HG03139 (cell line): ENCODE data around the gene NTRK2.

Experiments
- ATAC-seq: cut with Tn5 transposase; IDR thresholded peaks from one replicate; pipeline ENCODE4 v1.9.1; 2021; ENCODE audit not compliant: unreplicated experiment

The NTRK2 gene

GRCh38 chr9:84846906-84847305, 177.4 kb downstream of the NTRK2 start:
- ATAC-seq, result no peak

DNA sequence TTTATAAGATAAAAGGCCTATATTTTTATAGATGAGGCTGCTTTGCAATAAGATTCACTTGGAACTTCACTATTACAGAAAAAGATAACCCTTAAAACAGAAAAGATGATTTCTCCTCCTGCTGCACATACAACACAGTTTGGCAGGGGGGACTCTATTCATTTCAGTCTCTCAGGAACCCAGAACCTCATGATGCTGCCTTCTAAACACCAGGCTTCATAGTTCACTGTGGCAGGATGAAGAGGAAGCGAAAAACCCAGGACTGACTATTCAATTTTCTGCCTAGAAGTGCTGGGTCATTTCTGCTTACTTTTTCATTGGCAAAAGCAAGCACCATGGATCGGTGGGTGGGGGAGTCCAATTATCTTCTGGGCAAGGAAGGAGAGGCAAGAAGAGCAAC, 179.5 kb downstream of the NTRK2 start:
- no peak for ATAC-seq

GRCh38 chr9:84850830-84851392, 181.4 kb downstream of the NTRK2 start:
- ATAC-seq, result no peak

GRCh38 chr9:84851935-84852585, 182.5 kb downstream of the NTRK2 start:
- no peak for ATAC-seq

DNA sequence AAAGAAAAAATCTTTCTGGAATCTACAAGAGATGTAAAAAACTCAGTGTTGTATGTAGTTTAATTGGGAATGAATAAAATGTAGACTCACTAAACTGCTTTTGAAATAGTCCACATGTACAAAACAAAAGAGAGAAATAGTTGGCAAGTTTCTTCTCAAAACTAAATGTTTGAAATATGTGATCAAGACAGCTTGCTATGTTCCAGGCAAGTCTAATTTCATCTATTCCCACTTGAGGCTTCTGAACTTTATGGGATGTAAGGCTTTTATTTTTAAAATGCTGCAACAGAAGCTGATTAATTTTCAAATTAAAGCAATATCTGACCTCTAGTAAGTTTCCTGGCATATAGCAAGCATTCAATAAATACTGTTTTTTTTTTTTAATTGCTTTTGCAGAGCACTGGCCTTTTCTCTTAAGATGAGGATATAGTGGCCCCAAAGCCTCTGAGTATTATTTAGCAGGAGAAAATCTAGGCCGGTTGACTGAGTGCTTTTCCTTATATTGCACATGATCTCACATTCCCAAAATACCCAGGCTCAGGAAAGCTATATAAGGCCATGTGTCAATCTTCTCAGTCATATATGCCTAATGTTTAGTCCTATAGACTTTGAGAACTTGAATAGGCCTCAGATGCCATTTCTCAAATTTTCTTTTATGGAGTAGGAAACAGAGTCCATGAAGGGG, 183.2 kb downstream of the NTRK2 start:
- ATAC-seq, result no peak

DNA sequence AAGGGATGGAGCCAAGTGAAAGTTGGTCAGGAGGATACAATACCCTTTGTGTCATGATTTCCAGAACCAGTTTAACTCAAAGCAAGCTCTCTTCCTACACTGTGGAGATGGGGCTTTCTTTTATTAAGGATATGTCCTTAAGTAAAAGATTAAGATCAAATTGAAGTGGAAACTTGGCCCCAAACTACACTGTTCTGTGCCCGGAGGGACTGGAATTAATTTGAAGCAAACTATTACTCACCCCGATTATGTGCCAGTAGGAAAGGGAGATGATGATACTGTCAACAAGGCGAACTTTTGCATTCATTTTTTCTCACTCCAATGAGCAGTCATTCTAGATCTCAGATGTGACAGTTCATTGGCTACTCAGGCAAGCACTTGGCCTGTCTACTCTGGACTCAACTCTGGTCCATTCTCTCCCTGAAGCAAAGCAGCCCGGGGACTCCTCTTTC, 186.7 kb downstream of the NTRK2 start:
- ATAC-seq, result no peak

GRCh38 chr9:84857211-84857610, 187.7 kb downstream of the NTRK2 start:
- no peak for ATAC-seq

GRCh38 chr9:84858364-84858763, 188.8 kb downstream of the NTRK2 start:
- no peak for ATAC-seq

- ATAC-seq, result no peak
Measured at GRCh38 chr9:84860249-84861115, 191.0 kb downstream of the NTRK2 start.

DNA sequence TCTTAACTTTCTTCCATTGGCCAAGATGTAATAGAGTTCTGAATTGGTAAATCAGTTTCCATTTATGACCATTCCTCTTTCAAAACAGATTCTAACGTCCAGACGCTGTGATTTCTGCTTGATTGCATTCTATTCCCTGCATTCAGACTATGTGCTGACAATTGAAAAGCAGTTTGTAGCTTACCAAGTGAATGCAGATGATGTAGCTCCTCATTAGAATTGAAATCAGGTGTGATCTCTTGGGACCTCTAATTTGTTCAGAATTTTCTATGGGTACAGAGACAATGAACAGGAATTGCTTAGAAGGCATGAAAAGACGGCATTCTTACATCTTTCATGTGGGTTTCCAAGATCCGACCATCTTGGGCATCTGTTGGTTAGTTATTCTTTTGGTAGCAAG, 191.9 kb downstream of the NTRK2 start:
- ATAC-seq, result no peak

DNA sequence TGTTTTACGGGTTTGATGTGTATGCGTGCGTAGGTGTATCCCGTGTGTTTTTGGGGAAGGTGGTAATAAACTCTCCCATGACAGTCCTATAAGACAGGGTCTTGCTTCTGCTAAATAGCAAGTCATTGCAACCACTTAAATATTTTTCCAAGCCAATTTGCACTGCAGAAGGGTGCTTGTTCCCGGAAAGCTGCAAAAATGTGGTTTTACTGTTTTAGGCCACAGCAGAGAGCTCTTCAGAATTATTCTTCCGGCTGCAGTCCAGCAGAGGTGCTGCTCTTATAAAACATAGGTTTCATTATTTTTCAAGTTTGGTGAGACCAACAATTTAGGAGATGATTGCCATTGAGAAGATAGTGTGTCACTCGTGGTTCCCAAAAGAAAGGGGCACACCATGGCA, 192.8 kb downstream of the NTRK2 start:
- no peak for ATAC-seq

DNA sequence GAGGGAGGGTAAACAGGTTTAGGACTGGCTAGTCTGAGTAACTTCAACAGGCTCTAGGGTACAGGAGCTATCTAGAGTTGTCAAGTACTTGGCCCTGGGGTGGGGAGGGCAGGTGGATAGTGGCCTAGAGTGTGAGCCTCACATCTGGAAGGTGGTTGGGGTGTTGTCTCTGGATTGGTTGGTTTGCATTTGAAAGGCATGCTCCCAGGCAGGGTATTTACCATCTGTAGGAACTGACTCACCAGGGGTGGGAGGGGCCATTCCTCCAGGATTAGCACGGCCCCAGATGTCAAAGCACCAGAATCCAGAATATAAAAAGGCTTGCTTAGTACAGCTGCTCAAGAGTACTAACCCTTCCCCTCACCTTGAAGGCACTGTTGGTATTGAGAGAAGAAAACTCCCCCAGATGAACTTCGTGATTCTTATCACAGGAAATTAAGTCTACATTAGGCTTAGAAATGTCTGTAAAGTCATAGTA, 193.3 kb downstream of the NTRK2 start:
- no peak for ATAC-seq

DNA sequence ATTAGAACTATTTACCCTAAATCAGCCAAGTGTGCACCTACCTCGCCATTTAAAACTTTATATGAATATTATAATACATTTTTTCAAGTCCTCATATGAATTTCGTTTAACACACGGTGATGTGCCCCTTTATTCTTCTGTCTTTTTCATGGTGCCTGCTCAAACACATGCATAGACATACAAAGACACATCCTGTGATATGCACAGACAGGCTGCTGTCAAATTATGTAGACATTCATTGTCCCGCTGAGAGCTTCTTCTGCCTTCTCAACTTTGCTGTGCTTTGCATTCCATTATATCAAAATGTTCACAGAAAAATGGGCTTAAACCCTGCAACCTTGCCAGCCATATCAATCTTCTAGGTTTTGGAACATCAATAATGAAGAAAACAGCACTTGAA, 193.8 kb downstream of the NTRK2 start:
- no peak for ATAC-seq

DNA sequence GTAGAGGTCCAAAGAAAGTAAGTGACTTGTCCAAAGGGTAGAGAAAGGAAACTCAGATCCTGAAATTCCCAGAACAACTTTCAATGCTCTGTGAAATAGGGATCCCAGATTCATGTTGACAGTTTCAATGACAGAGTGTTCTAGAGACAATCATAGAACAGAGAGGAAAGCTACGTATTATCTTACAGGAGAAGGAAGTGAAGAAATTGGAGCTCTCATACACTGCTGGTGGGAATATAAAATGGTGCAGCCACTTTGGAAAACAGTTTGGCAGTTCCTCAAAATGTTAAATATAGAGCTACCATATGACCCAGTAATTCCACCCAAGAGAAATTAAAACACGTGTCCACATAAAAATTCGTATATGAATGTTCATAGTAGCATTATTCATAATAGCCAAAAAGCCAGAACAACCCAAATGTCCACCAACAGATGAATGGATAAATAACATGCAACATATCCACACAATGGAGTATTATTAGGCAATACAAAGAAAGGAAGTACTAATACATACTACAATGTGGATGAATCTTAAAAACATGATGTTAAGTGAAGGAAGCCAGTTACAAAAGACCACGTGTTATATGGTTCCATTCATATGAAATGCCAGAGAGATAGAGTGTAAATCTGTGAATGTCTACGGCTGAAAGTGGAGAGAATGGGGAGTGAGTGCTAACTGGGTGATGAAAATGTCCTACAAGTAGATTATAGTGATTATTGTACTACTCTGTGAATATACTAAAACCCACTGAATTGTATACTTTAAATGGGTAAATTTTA, 197.1 kb downstream of the NTRK2 start:
- no peak for ATAC-seq

DNA sequence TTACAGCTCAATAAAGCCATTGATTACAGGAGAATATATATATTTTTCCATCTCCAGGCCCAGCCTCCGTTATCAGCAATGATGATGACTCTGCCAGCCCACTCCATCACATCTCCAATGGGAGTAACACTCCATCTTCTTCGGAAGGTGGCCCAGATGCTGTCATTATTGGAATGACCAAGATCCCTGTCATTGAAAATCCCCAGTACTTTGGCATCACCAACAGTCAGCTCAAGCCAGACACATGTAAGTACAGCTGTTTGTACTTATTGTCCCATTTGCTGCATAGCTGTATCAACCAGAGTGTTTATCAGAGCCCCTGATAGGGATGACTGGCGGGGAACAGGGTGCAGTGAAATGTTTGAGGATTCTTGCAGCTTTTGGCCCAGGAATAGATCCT, 197.7 kb downstream of the NTRK2 start:
- no peak for ATAC-seq

DNA sequence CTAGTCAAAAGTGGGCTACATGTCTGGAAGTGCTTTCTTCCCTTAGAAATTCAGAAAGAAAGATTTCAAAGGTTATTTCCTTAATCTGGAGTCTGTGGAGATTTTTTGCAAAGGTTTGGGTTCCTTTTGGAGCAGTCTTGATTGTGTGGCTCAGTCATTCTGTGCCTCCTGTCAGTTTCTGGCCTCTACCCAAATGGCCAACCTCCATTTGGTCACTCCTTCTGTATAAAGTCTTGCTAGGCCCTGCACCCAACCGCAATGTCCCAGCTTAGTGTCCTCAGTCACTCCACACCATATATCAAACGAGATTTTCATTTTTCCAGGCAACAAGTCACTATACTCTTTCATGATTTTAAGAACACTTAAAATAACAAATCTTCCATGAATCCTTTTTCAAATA, 199.6 kb downstream of the NTRK2 start:
- ATAC-seq, result no peak

DNA sequence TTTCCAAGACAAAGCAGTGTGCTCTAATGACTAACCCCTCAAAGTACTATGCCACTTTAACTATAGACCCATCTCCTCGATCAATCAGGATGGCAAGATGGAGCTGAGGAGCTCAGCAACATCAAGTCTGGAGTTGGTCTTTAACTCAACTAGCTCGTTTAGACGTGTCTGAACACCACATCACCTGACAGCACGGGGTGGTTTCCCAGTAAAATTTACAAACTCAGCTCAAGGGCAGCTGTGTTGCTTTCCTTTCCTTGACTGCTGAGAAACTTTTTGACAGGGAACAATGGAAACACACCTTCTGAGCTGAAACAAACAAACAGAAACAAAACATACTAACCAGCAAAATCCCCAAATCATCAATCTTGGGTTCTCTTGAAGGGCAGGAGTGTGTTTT, 202.5 kb downstream of the NTRK2 start:
- no peak for ATAC-seq

DNA sequence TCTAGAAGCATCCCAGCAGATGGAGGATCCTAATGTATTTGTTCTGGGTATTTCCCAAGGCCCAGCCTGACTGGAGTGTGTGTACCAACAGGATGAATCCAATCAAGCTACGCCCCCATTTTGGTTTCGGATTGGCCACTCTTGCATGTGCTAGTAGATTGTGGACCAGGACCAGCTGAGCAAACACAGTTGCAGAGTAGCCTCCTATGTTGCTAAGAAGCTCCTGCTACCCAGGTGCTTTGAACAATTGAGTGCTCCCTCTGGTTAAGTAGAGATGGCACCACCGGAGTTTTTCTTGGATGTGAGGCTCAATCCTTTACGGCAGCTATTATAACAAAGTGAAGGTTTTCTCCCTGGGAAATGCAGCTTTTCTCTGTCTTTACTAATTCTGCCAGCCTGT, 204.5 kb downstream of the NTRK2 start:
- ATAC-seq, result no peak

DNA sequence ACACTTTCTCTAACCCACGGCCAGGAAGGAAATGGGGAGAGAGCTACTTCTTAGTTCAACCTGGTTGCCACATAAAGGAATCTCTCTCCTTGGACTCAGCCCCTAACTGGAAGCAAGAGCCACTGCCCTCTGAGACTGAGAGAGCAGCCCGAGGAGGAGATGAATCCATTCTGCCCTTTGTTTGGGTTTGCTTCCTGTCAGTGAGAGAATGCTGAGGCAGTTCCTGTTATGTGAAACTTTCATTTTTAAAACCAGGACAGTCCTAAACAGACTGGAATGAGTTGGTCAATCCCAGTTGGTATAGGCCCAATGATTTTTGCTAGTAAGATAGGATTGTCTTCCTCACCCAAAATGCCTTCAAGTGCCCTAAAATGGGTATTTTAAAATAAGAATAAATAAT, 205.1 kb downstream of the NTRK2 start:
- no peak for ATAC-seq

DNA sequence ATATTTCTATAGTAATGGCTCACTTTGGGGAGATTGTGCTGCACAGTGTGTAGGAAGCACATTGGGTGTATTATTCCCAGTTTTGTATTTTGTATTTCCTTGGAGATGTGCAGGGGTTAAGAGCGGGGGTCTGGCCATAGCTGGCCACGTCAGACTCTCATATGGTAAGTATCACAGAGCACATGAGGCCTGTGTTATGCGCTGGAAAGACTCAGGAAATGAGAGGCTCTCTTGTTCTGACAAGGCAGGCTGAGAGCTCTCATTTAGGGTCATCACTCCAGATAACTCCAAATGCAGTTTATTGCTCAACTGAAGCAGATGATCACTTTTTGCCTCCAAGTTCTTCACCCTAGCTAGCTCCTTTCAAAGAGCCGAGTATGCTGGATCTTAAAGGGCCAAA, 205.7 kb downstream of the NTRK2 start:
- no peak for ATAC-seq

DNA sequence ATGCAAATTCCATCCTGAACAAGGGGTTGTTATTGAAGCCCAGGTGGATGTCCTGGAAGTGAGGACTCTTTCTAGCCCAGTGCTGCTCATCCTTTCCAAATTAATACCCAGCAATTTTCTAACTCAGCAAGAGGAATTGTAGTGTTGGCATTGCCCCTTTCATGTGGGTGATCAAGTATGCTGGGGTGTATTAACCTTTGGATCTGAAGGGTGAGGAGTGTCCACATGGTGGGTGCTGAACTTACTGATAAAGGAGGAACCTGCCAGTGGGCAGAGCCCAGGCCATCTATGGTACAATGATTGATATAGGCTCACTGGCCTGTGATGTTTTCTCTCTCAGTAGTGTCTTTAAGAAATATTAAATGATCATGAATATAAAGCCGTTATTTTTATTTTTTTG, 210.1 kb downstream of the NTRK2 start:
- no peak for ATAC-seq
